Bone marrow (tissue), 2 donors: ENCODE results near the gene ZNF483.
A peak's percentile ranks its signal among the peaks of the same experiment; 100 is the strongest.
"Not testable (repeated sequence)": the region's sequence is repeated elsewhere in the genome, so short reads cannot be mapped to it uniquely, and the experiment has no call there.

Experiments used
- DNase-seq, 2 donors: peaks; one replicate each; lab custom pipeline; 2025; lab: John Stamatoyannopoulos, UW

ZNF483 gene

DNA sequence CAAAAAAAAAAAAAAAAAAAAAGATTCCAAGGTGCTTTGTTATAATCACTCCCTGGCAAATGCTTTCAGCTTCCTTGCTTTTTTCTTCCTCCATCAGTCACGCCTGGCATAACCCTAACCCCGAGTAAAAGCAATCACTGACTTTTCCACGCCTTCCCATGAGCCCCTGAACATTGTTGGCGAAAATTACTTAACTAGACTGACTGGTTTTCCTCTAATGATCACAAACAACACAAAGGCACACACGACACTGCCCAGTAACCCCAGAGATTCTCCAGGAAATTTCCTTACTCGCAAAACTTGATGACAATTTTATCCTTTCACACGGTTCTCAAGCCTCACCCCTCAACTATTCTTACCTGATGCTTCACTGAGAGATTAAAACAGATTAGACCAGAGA lies 85.9 kb downstream of the ZNF483 start:
- DNase-seq = no peak

DNA sequence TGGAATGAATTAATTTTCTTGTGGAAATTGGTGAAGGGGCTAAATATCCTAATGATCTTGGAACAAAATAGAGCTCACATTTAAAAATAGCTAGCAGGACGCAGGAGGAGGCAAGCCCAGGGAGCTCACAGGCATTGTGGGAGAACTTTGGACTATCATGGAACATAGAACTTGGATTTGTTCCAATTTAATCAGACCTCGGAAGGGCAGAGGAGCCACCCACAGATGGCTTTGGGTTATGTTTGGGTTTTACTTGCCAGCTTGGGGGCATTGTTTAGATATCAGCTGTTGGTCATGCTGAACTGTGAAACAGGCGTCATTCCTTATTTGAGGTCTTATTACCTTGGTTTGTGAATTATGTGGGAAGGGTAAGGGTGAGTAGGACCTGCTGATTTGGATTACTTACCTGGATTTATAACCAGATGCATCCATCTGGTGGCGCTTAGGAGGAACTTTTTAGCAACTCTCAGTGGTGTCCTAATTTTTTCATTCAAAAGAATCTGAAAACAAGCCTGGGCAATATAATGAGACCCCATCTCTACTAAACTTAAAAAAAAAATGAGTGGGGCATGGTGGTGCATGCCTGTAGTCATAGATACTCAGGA lies 88.6 kb downstream of the ZNF483 start:
- DNase-seq = no peak

DNA sequence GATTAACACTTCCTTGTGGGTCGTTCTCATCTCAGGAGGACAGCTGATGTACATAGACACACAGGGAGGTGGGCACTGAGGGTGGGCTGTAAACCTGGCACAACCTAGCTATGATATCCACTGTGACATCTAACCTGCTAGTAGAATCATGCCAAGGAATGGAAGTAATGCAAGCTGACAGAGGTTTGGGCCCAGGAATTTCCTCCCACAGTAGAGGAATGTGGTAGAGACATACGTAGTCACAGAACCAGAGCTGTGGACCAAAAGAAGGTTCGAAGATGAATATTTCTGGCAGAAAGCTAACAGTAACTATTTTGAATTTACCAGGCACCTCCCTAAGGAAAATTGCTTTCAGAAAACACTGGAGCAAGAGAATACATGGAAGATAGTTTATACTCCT lies 90.9 kb downstream of the ZNF483 start:
- DNase-seq = no peak

DNA sequence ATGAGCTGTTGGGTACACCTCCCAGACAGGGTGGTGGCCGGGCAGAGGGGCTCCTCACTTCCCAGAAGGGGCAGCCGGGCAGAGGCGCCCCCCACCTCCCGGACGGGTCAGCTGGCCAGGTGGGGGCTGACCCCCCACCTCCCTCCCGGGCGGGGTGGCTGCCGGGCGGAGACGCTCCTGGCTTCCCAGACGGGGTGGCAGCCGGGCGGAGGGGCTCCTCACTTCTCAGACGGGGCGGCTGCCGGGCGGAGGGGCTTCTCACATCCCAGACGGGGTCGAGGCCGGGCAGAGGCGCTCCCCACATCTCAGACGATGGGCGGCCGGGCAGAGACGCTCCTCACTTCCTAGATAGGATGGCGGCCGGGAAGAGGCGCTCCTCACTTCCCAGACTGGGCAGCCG lies 92.4 kb downstream of the ZNF483 start:
- DNase-seq = not testable (repeated sequence)

DNA sequence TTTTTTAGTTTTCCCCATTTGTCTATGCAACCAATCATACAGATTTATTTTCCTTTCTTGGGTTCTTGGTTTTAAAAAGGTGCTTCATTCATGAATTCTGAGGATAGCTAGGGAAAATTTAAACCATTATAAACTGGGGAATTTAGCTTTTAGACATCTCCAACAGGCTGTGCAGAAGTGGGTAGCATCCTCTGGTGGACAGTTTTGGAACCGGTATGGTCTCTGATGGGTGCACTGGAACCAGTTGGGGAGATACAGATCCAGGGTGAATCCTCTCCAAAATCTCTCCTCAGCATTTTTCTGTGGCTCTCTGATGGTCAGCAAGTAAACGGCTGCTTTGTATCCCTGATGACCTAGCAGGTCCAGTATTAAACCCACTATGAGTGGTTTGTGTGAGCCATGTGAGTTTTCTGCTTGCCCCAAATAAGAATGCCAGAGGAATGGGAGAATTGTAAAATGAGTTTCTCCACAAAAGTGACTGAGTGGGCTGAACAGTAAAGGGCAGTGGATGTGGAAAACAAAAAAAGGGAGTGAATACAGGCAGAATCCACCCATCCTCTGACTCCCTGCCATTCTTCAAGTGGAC lies 97.0 kb downstream of the ZNF483 start:
- no peak for DNase-seq

DNA sequence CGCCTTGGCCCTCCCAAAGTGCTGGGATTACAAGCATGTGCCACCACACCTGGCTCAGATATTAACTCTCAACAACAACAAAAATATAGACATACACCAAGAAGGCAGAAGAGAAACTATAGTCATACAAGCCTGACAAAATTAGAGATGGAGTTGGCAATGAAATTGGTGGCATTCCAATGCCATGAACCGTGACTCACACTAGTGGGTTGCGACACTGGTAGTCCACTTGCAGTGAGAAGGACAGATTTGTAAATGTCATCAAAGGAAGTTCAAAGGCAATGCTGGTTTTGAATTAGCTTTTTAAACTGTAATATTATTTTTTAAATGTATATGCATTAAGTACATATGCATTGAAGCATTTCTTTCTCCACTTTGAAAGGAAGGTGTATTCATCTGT lies 97.6 kb downstream of the ZNF483 start:
- peak in 1 of 2 donors; percentile 24 for DNase-seq
